ES-I3 (cell line): ENCODE data around the gene TRPM2.

ENCODE experiments used
- H3K36me3 ChIP-seq: 2 replicates; pipeline ENCODE4 v1.6.1; 2013; ENCODE audit warnings: mild to moderate bottlenecking, low read length, control low read depth, moderate library complexity; ENCODE audit not compliant: insufficient read depth
- H3K4me1 ChIP-seq: 2 replicates; pipeline ENCODE4 v1.6.1; 2013; ENCODE audit warnings: mild to moderate bottlenecking, control low read depth, low read length; ENCODE audit not compliant: insufficient read depth
- H3K9ac ChIP-seq: 2 replicates; pipeline ENCODE4 v1.6.1; 2013; ENCODE audit warnings: low read depth, mild to moderate bottlenecking, low read length, moderate library complexity
- H3K9me3 ChIP-seq: 2 replicates; pipeline ENCODE4 v1.6.1; 2013; ENCODE audit warnings: mild to moderate bottlenecking, low read length, moderate library complexity; ENCODE audit not compliant: control insufficient read depth, insufficient read depth

TRPM2 gene

GRCh38 chr21:44490405-44490804 lies 137.0 kb downstream of the TRPM2 start:
- Histone ChIP-seq H3K9me3 (peaks cover 43% of the 10 kb centered on the region), H3K4me1 (no peaks in the 10 kb centered on the region), H3K9ac (no peak overlapping the region), H3K36me3 (no peaks in the 10 kb centered on the region; the same call in none of the 2 replicates)

- Histone ChIP-seq H3K4me1 (no peaks in the 10 kb centered on the region), H3K9me3 (peaks cover 43% of the 10 kb centered on the region), H3K36me3 (no peaks in the 10 kb centered on the region; the same call in none of the 2 replicates), H3K9ac (no peak overlapping the region)
Measured at GRCh38 chr21:44490816-44491215, 137.4 kb downstream of the TRPM2 start.
